Endometrial microvascular endothelial cells (primary cell): Measurements from ENCODE around the gene SHISA4. TPM values are rescaled to one million over a fixed set of nuclear protein-coding genes. Genes with fewer than 3 reads are reported as not detected.
"Not testable (repeated sequence)": the region's sequence is repeated elsewhere in the genome, so short reads cannot be mapped to it uniquely, and the experiment has no call there.

Source experiments
- in situ Hi-C: cut with HindIII; loops from 2 replicates; pipeline ENCODE4 v1.10.0; 2017; ENCODE audit warnings: low sequenced_read_pairs, low pct_unique_long_range_greater_than_20kb; ENCODE audit errors: inconsistent ontology term
- total RNA-seq: library from RNA; depleted of rRNA; stranded (reverse); fragments of >200 nt; gene quantifications from one replicate; pipeline ENCODE4 v1.2.3, GENCODE V29; 2015; ENCODE audit errors: inconsistent ontology term

The SHISA4 gene
- total RNA-seq, 1 donor from 2014 or later = 33.5 TPM

DNA sequence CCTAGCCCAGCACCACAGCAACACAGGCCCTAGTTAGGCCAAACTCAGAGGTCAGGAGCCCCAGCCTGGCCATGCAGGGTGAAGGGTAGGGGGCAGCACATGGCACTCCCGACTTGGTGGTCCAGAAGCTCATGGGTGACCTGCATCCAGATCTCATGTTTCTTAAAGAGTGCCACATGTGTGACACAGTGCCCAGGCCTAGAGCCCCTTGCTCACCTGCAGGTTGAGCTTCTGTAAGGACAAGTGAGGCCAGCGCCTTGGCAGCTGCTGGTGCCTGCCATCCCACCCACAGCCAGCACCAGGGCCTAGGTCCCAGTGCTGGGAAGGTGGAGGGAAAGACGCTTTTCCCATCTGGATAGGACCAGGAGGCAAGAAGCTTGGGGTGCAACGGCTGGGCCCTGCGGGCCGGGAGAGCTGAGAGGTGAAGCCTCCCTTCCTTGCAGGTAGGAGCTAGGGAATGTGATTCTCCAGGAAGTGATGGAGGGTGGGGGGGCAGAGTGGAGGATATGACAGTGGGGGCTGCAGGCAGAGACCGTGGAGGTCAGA lies 6.5 kb downstream of the SHISA4 start:
- in situ Hi-C loops = no loop called here

DNA sequence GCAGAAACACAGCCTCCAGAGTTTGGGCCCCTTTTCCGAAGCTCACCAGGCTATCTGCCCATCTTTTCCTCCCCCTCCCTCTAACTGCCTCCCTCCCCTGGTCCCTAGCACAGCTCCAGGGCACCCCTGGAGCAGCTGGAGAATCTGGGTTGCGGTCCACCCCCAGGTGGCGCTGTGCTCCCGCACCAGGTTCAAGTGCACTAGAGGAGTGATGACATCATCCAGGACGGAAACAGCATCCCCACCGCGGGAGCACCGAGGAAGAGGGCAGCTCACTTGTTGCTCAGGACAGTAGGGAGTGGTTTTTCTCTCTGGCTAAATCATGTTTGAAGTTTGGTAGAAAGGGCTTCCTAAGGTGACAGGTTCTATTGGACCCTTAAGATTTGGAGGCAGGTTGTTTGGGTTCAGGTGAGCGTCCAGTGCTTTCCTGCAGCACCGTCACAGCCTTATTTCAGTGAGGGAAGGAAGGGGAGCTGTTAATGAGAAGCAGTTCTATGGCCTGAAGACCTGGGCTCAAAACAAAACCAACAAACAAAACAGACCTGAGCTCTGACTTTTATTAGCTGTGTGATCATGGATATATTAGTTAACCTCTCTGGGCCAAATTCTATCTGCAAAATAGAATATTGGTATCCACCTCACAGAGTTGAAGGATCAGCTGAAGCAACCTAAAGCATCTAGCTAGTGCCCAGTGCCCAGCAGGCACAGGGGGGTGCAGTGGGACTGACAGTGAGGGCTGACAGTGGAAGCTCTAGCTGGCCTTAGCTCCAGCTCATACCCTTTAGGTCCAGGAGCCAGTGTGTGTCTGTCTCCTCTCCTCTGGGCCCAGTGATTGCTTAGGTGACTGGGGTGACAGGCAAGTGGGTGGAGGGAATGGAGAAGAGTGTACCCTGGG lies 7.5 kb downstream of the SHISA4 start:
- in situ Hi-C loops = no loop called here

DNA sequence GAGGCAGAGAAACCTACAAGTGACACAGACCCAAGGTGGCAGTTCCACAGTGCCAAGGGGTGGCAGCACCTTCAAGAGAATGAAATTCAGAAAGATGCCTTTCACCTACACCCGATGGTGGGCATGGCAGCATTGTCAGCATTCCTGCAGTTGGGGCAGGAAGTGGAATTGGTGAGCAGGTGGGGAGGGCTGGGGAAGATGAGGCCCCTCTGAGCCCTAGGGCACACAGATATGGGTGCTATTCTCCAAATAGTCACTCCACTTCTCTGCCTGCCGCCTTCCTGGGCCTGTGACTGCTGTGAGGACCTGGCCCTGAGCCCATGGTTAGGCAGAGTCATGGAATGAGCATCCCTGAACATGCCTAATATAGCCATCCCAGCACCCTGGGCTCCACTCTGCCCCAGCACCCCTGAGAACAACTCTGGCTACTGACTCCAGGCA lies 8.3 kb downstream of the SHISA4 start:
- in situ Hi-C loops = no loop called here

DNA sequence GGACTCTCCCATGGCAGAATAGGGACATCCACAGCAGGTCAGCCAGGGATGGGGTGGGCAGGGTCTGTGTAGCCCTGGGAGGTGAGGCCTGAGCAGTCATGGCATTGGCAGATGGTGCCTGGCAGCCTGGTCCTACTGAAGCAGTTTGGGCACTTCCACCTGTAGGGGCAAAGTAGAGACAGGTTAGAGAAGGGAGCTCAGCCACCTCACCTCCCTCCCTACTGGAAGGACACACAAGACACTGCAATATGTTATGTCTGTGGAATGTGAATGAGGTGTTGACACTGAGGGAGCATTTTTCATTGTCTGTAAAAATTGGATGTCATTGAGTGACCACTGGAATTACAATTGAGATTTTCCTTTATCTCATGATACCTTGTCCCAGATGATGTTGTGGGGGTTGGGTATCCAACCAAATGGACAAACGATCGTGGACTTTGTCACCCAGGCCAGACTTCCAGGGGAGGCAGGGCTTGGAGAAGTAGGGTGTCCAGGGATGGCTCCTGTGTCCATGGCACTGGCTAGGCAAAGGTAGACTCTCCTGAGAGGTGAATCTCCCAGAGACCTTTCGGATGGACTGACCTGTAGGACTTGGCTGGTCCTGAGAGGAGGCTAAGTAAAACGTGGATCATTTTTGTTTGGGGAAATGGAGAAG lies 9.7 kb downstream of the SHISA4 start:
- in situ Hi-C loops = no loop called here

DNA sequence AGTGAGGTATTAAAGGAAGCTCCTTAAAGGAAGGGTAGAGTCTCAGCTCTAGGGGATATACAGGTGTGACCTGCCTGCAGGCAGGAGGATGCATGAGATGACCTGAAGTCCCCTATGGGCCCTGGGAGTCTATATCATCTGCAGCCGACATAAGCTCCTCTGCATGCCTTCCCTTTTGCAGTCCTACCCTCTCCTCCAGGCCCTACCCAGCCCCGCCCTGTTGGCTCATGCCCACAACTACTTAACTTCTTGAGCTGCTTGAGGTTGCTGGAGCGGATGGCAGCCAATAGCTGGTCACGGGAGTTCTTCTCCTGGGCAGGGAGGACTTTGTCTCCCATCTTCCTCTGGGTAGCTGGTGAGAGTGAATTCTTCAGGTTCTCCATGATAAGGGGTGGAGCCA lies 10.3 kb downstream of the SHISA4 start:
- in situ Hi-C loops = no loop called here

DNA sequence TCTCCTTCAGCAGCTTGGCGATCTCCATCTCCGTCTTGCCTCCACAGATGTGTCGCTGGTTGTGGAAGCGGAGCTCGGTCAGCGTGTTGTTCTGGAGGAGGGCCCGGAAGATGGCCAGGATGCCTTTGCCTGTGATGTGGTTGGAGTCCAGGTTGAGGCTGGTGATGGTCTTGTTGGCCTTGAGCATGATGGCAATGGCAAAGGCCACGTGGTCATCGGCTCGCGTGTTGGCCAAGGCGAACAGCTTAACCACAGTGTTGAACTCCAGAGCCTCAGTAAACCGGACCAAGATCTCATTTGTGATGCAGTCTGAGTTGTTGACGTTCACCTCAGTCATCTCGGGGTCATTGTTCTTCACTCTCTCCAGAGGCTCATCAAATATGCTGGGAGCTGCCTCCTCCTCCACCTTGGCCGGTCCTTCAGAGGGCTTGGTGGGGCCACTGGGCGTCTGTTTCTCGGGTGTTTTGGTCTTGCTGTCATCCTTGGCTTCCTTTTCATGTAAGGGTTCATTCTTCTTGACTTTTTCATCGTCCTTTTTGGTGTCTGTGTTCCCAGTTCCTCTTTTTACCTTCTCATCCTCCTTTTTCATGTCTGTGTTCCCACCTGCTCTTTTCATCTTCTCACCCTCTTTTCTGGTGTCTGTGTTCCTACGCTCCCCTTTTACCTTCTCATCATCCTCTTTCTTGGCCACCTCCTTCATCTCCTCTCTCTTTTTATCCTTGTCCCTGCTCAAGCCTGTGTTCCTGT lies 11.2 kb downstream of the SHISA4 start:
- in situ Hi-C loops = no loop called here

DNA sequence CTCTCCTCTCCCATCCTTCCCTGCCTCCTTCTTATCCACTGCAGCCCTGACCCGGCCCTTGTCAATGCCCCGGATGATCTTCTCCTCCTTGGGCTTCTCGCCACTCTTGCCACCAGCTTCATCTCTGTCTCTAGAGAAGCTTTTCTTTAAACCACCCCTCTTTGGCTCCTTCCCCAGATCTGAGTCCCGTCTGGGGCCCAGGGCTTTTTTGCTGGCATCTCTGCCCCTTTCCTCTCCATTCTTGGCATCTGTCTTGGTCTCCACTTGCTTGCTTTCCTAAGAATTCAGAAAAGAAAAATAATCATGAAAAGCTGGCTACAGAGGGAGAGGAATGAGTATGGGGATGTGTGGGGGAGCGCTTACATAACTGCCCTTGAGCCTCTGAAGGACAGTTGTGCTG lies 11.8 kb downstream of the SHISA4 start:
- in situ Hi-C loops = no loop called here

DNA sequence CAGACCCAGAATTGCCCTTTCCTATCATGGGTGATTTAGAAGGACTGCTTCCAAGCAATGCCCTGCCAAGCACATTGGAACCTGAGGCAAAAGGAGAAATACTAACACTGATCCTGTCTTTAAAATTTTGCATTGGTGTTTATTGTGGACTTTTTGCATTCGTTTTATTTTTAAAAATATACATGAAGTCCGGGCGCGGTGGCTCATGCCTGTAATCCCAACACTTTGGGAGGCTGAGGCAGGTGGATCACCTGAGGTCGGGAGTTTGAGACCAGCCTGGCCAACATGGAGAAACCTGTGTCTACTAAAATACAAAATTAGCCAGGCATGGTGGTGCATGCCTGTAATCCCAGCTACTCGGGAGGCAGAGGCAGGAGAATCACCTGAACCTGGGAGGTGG lies 12.3 kb downstream of the SHISA4 start:
- in situ Hi-C loops = not testable (repeated sequence)

DNA sequence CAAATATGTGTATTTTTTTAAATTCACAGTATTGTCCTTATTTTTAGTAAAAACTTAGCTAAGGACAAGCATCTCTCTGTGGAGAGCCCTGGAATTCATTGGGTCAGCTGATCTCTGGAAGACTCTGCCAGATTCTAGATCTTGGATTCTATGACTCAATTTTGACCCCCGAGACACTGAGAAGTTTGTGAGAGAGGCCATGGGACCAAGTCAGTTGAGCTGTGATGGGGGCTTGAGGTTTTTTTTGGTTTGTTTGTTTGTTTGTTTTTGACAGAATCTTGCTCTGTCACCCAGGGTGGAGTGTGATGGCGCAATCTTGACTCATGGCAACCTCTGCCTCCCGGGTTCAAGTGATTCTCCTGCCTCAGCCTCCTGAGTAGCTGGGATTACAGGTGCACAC lies 13.5 kb downstream of the SHISA4 start:
- in situ Hi-C loops = no loop called here

DNA sequence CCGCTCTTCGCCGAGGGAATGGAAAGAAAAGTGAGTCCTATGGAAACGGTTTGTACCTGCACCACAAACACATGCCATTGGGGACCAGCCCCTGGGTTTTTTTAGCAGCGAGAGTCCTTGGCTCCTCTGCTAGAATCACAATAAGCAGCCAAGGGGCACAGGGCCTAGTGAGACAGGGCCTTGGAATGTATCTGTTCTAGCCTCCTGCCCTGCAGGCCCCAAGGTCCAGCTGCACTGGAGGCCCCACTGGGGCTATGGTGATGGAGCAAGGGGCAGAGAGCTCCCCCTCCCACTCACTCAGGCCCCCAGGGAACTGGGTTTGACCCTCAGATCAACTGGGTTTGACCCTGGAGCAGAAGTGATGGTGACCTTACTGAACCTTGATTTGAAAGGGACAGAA lies 14.4 kb downstream of the SHISA4 start:
- in situ Hi-C loops = no loop called here

DNA sequence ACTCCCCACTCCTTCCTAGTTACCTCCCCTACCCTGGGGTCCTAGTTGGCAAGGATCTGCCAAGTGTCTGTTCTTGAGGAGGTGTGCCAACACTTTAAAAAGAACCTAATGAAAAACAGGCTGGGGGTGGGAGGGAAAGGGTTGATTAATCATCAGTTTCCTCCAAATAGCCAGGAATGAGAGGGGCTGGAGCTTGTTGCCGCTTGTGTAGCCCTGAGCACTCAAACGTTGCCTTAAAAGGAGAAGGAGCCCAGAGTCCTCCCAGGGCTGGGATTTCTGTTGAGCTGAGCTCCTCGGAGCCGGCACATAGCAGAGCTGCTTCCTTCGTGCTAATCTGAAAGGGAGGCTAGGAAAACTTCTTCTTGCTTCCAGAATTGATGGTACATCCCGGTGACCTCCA lies 15.9 kb downstream of the SHISA4 start:
- in situ Hi-C loops = no loop called here

DNA sequence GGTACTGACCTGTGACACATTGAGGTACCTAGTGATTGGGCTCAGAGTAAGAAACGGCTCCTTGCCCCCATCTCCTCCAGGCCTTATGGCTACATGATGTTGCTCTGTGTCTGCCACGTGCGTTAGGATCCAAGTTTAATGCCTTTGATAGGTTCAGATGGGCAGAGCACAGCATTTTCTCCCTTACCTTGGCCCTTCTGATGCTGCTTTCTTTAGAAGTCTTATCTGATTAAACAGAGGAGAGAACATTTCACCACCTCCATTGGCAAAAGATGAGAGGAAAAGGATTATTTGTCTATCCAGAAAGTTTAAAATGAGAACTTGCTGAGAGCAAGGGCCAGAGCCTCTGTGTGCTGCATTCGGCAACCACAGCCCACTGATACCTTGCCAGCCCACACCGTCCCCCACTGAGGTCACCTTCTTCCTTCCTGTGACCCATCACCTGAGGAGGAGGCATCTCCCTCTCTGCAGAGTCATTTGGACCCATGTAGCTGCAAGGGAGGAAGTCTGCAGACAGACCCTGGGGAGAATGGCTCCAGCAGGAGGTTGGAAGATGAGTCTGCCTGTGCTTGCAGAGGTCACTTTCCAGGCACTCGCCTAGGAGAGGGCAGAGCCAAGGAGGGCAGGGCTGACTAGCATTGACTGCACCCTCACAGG lies 16.7 kb downstream of the SHISA4 start:
- in situ Hi-C loops = no loop called here

DNA sequence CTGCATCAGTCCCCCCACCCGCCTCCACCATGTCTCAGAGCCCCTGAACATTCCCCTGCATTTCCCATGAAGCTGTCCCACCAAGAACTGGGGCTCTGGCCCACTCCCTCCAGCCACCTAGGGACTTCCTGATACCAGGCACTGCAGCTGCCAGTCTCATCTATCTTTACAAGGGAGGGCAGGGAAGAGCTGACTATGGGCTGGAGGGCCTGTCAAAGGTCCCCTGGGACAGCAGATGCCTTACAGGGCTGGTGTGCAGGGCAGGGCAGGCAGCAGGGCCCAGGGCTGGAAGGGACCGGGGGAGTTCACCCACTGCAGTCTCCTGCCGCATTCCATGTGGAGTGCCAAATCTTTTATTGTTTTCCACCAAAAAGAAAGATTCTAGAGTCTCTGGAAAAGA lies 17.6 kb downstream of the SHISA4 start:
- in situ Hi-C loops = no loop called here

DNA sequence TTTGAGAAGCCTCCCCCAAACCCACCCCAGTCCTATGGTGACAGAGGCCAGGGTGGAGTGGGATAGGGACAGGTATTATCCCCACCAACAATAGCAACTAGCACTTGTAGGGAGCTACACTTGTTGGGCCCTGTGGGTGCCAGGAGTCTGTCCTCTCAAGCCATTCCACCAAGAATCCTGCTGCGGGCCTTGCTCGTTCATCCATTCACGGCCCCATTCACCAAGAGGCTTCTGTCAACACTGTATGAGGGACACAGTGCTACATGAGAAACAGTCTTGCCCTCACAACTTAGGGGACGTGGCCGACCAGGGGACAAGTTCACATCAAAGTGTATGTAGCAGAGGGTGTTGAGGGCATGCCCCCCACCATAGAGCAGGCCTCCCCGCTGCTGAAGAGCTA lies 18.9 kb downstream of the SHISA4 start:
- in situ Hi-C loops = no loop called here

DNA sequence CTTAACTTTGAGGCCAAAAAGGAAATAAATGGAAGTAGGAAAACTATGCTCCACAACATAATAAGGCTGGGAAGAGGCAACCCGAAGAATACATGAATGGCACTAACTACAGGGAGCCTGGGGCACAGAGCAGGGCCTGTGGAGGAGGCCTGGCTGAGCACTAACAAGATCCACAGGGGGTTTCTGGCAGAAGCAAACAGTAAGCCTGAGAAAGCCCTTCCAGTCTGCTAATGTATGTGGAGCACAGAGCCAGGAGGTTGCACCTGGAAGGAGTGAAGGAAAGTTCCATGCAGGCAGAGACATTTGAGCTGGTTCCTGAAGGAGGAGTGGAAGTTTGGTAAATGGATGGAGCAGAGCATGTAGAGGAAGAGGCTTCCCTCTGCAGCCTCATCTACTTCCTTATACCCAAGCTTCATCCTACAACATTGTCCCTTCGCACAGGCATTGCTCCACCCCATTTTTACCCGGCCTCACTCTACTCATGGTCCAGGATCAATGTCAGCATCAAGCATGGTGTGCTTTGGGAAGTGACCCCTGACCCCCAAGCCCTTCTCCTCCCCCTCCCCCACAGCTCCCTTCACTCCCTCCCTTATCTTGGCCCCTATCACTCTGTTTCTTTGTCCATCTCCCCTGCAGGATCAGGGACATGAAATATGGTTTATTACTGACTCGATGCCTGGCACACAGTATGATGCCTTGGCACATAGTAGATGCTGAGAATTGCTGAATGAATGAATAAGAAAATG lies 23.3 kb downstream of the SHISA4 start:
- in situ Hi-C loops = no loop called here

DNA sequence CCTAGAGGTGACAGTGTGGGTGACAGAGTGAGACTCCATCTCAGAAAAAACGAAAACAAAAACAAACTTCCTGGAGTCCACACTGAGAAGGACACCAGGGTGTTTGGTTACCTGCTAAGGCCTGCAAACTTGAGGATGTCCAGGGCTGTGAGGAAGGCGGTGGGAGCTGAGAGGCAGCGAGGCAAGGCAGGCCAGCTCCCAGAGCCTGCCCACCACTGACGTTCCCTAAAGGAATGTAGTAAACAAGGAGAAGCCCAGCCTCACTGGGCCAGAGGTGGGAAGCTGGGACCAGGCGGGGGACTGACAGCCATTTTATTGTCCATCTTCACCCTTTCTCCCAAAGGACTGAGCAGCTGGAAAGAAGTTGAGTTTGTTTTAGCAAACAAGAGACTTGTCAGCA lies 24.1 kb downstream of the SHISA4 start:
- in situ Hi-C loops = no loop called here

DNA sequence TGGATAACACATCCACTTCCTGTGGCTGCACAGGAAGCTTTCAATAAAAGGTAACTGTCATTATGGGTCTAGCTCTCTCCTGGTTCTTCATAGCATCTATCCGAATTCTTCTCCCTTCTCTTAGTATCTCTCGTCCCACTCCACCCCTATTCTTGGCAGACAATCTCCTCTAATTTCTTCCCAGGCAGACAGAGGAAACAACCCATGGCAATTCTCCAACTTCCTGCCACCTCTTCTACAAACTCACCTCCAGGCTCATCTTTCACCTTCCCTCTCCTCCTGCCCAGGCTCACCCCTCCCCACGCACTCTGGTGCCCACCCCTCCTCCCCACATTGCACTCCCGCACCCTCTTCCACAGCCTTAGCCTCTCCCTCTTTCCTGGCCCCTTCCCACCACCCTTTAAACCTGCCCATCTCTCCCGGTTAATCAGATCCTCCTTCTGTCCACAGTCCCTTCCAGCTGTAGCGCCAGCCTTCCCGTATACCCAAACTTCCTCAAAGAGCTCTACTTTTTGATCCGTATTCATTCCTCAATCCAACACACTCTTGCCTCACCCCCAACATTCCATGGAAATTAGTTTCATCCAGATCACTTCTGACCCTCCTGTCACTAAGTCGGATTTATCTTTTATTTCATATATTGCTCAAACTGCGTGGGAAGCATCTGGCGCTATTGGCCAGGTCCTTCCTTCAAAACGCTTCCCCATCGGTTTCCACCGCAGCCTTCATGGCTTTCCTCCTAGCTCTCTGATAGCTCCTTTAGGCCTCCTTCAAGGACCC lies 25.9 kb downstream of the SHISA4 start:
- in situ Hi-C loops = no loop called here
